ENCODE measurements around the gene ZNF454.

GRCh38 chr5:178993955-178994579 is 53.1 kb downstream of the ZNF454 start:
- TF ChIP-seq EZH2 (IDR thresholded peaks at IDR 0.05) (no peak), POLR2AphosphoS5 (IDR thresholded peaks at IDR 0.05; ENCODE audit: borderline replicate concordance, low read depth, low read length) (no peak), FOXP2 (optimal IDR thresholded peaks at IDR 0.05; ENCODE audit: control extremely low read depth, extremely low read length, insufficient read depth) (no peak)
